D721Med (cell line): ENCODE results near the gene DCP1B.

Experiments used
- DNase-seq: peaks from one replicate; pipeline ENCODE4 v3.0.0; 2011; ENCODE audit warnings: low spot score; ENCODE audit not compliant: insufficient read length
- FAIRE-seq: peaks from 2 replicates; lab custom pipeline; 2011; peaks lifted over from hg19 to GRCh38; lab: Jason Lieb, UNC
- CTCF ChIP-seq: IDR thresholded peaks from 2 replicates; pipeline ENCODE4 v1.5.1; 2012; ENCODE audit warnings: mild to moderate bottlenecking, control low read depth; ENCODE audit not compliant: insufficient read depth; ENCODE audit errors: missing control alignments

DCP1B gene

GRCh38 chr12:1939801-1940607, 64.3 kb downstream of the DCP1B start:
- peak; percentile 97 for TF ChIP-seq CTCF
- DNase-seq, result peak; percentile 64
- FAIRE-seq, result peak; percentile 68

GRCh38 chr12:1939331-1939730, 64.9 kb downstream of the DCP1B start:
- no peak for FAIRE-seq
- no peak for TF ChIP-seq CTCF

GRCh38 chr12:1937481-1938224, 66.6 kb downstream of the DCP1B start:
- DNase-seq, result no peak
- no peak for TF ChIP-seq CTCF
- FAIRE-seq, result no peak

More at GRCh38 chr12:1939331-1939730, 64.9 kb downstream of the DCP1B start:
- no peak for DNase-seq

GRCh38 chr12:1936406-1937320, 67.6 kb downstream of the DCP1B start:
- TF ChIP-seq CTCF, result no peak
- FAIRE-seq, result no peak
- no peak for DNase-seq

- FAIRE-seq (no peak), DNase-seq (no peak)
- TF ChIP-seq CTCF, result no peak
Observed at GRCh38 chr12:1935700-1936378, 68.4 kb downstream of the DCP1B start.

GRCh38 chr12:1935242-1935641, 69.0 kb downstream of the DCP1B start:
- FAIRE-seq (no peak), DNase-seq (no peak)
- no peak for TF ChIP-seq CTCF
